OCI-LY3 (cell line): Measurements from ENCODE around the gene AP1S3.
A peak's percentile ranks its signal among the peaks of the same experiment; 100 is the strongest.

Experiments used
- H2AFZ ChIP-seq: fragments of 200-600, 300-600 bp; shearing (Covaris generic); 2 replicates; pipeline ENCODE4 v1.6.0; 2014; ENCODE audit warnings: antibody characterized with exemption, low read depth, low read length
- H3K27ac ChIP-seq: fragments of 200-600, 300-600 bp; sonication (generic); 2 replicates; pipeline ENCODE4 v1.5.1; 2014; ENCODE audit warnings: mild to moderate bottlenecking, low read length, moderate library complexity, mixed read lengths
- H3K27me3 ChIP-seq: fragments of 200-600, 300-600 bp; sonication (generic); 2 replicates; pipeline ENCODE4 v1.6.1; 2014; ENCODE audit warnings: low read depth, low read length, mixed read lengths
- H3K36me3 ChIP-seq: fragments of 200-600, 300-600 bp; sonication (generic); replicated peaks from 2 replicates; pipeline ENCODE3; 2014; ENCODE audit warnings: low read depth, low read length, mixed read lengths
- H3K4me1 ChIP-seq: fragments of 300-600, 200-600 bp; sonication (generic); 2 replicates; pipeline ENCODE4 v1.6.1; 2014; ENCODE audit warnings: low read length, mixed read lengths
- H3K4me2 ChIP-seq: fragments of 200-600, 300-600 bp; sonication (generic); 2 replicates; pipeline ENCODE4 v1.6.1; 2014; ENCODE audit warnings: low read length, mixed read lengths
- H3K4me3 ChIP-seq: fragments of 300-600, 200-600 bp; sonication (generic); 2 replicates; pipeline ENCODE4 v1.5.1; 2014; ENCODE audit warnings: antibody characterized with exemption, mild to moderate bottlenecking, low read length, moderate library complexity
- H3K79me2 ChIP-seq: fragments of 300-600, 200-600 bp; shearing (Covaris generic); 2 replicates; pipeline ENCODE4 v1.6.1; 2014; ENCODE audit warnings: mild to moderate bottlenecking, low read length, mixed read lengths
- H3K9ac ChIP-seq: fragments of 300-600, 200-600 bp; shearing (Covaris generic); 2 replicates; pipeline ENCODE4 v1.6.0; 2014; ENCODE audit warnings: mild to moderate bottlenecking, low read length, moderate library complexity
- H3K9me3 ChIP-seq: fragments of 200-600, 300-600 bp; shearing (Covaris generic); 2 replicates; pipeline ENCODE4 v1.6.1; 2014; ENCODE audit warnings: low read length, mixed read lengths; ENCODE audit not compliant: insufficient read depth
- H4K20me1 ChIP-seq: fragments of 200-600, 300-600 bp; sonication (generic); 2 replicates; pipeline ENCODE4 v1.6.1; 2016; ENCODE audit warnings: low read length, mixed read lengths; ENCODE audit not compliant: insufficient read depth
- CTCF ChIP-seq: fragments of 200-600, 300-600 bp; sonication (generic); IDR thresholded peaks from 2 replicates; pipeline ENCODE4 v1.5.1; 2014; ENCODE audit warnings: antibody characterized with exemption, low read length, low read depth
- EZH2phosphoT487 ChIP-seq: fragments of 200-600 bp; shearing (Covaris generic); IDR thresholded peaks from 2 replicates; pipeline ENCODE4 v1.6.1; 2018; ENCODE audit warnings: antibody characterized with exemption, mixed run types, low read depth

AP1S3 gene

GRCh38 chr2:223828314-223828713 is 9.1 kb downstream of the AP1S3 start:
- H3K79me2 ChIP-seq: peaks cover 53% of the 10 kb centered on the region
- H3K9me3 ChIP-seq: no peaks in the 10 kb centered on the region
- peaks cover 3% of the 10 kb centered on the region for H3K36me3 ChIP-seq

GRCh38 chr2:223826995-223827394 is 10.4 kb downstream of the AP1S3 start:
- Histone ChIP-seq H3K36me3 (peaks cover 3% of the 10 kb centered on the region), H3K27me3 (no peaks in the 10 kb centered on the region), H2AFZ (no peak overlapping the region), H3K9me3 (no peaks in the 10 kb centered on the region), H3K4me1 (peaks cover 26% of the 10 kb centered on the region), H3K79me2 (peaks cover 52% of the 10 kb centered on the region), H3K9ac (no peak overlapping the region), H4K20me1 (peaks cover 17% of the 10 kb centered on the region), H3K27ac (no peak overlapping the region), H3K4me3 (no peak overlapping the region), H3K4me2 (no peak overlapping the region)
- TF ChIP-seq CTCF (no peak), EZH2phosphoT487 (no peak)

More at GRCh38 chr2:223828314-223828713, 9.1 kb downstream of the AP1S3 start:
- H2AFZ ChIP-seq: no peak overlapping the region
- H3K9ac ChIP-seq: no peak overlapping the region
- no peak overlapping the region for H3K4me2 ChIP-seq
- TF ChIP-seq CTCF (peak; percentile 8; the same call in 1 of the 2 replicates), EZH2phosphoT487 (no peak)
- no peak overlapping the region for H3K27ac ChIP-seq
- H4K20me1 ChIP-seq: peaks cover 20% of the 10 kb centered on the region
- no peaks in the 10 kb centered on the region for H3K27me3 ChIP-seq
- no peak overlapping the region for H3K4me3 ChIP-seq
- H3K4me1 ChIP-seq: peaks cover 18% of the 10 kb centered on the region

GRCh38 chr2:223824301-223824700 is 13.1 kb downstream of the AP1S3 start:
- Histone ChIP-seq H3K9me3 (no peaks in the 10 kb centered on the region), H2AFZ (no peak overlapping the region), H3K4me1 (peaks cover 27% of the 10 kb centered on the region), H3K4me3 (no peak overlapping the region), H3K27me3 (no peaks in the 10 kb centered on the region), H3K4me2 (peak overlapping the region; percentile 48), H3K27ac (no peak overlapping the region), H3K9ac (no peak overlapping the region), H3K36me3 (peaks cover 3% of the 10 kb centered on the region), H3K79me2 (peaks cover 62% of the 10 kb centered on the region), H4K20me1 (peaks cover 22% of the 10 kb centered on the region)
- TF ChIP-seq EZH2phosphoT487: no peak
- no peak for TF ChIP-seq CTCF

- Histone ChIP-seq H3K4me3 (no peak overlapping the region), H4K20me1 (peaks cover 22% of the 10 kb centered on the region), H3K27me3 (no peaks in the 10 kb centered on the region), H2AFZ (no peak overlapping the region), H3K9me3 (no peaks in the 10 kb centered on the region), H3K4me2 (peak overlapping the region; percentile 17; the same call in 1 of the 2 replicates), H3K36me3 (peaks cover 3% of the 10 kb centered on the region), H3K27ac (no peak overlapping the region), H3K4me1 (peaks cover 30% of the 10 kb centered on the region), H3K9ac (no peak overlapping the region), H3K79me2 (peaks cover 69% of the 10 kb centered on the region)
- no peak for TF ChIP-seq EZH2phosphoT487
- no peak for TF ChIP-seq CTCF
These were observed 14.6 kb downstream of the AP1S3 start for GRCh38 chr2:223822818-223823217.
